CD4-positive, alpha-beta T cell (primary cell): Measurements from ENCODE around the gene PPEF1. TPM values are rescaled to one million over a fixed set of nuclear protein-coding genes. Genes with fewer than 3 reads are reported as not detected.

ENCODE experiments used
- ATAC-seq: fragments of 200-7000 bp; cut with Tn5 transposase; one replicate; pipeline ENCODE4 v1.10.0; 2022; ENCODE audit warnings: mild to moderate bottlenecking; ENCODE audit not compliant: poor library complexity
- CTCF ChIA-PET: fragments of 350-600 bp; sonication (Branson Sonifier 250); formaldehyde crosslinking; loops from one replicate; lab custom pipeline; 2021; ENCODE audit warnings: antibody characterized with exemption, inconsistent platforms; lab: Charles Lee
- POLR2A ChIA-PET: fragments of 350-600 bp; sonication (Branson Sonifier 250); formaldehyde crosslinking; loops from one replicate; lab custom pipeline; 2021; ENCODE audit warnings: antibody characterized with exemption, inconsistent platforms; lab: Charles Lee
- DNase-seq, 14 experiments: peaks; one replicate each; pipeline ENCODE4 v3.0.0-alpha.2; 2013 to 2020; ENCODE audit warnings: mixed read lengths in 2 of 14
- H3K27ac ChIP-seq, 2 donors: one replicate each; pipeline versions ENCODE4 v1.5.1 to v1.7.0; 2013; ENCODE audit warnings: low read length in 2 of 2, low read depth in 1 of 2, mild to moderate bottlenecking in 1 of 2
- H3K27me3 ChIP-seq, 2 experiments: 1 replicate in 1 of 2; 2 replicates in 1 of 2; pipeline versions ENCODE4 v1.6.1 to v1.7.0; 2013; ENCODE audit warnings: low read length in 2 of 2, control low read depth in 1 of 2, mild to moderate bottlenecking in 1 of 2, moderate library complexity in 1 of 2; ENCODE audit not compliant: insufficient read depth in 2 of 2, control insufficient read depth in 1 of 2
- H3K36me3 ChIP-seq: one replicate; pipeline ENCODE4 v1.6.1; 2013; ENCODE audit warnings: low read length, control low read depth; ENCODE audit not compliant: insufficient read depth
- H3K4me1 ChIP-seq: one replicate; pipeline ENCODE4 v1.6.1; 2013; ENCODE audit warnings: low read length, control low read depth; ENCODE audit not compliant: insufficient read depth
- H3K4me3 ChIP-seq: one replicate; pipeline ENCODE4 v1.5.1; 2013; ENCODE audit warnings: mild to moderate bottlenecking, low read length, moderate library complexity
- H3K9me3 ChIP-seq, 2 experiments: 1 replicate in 1 of 2; 2 replicates in 1 of 2; pipeline versions ENCODE4 v1.6.1 to v1.7.0; 2013; ENCODE audit warnings: low read length in 2 of 2, mild to moderate bottlenecking in 2 of 2, control low read depth in 1 of 2, moderate library complexity in 1 of 2; ENCODE audit not compliant: control insufficient read depth in 1 of 2, insufficient read depth in 1 of 2
- H3K27ac Mint-ChIP-seq: one replicate; pipeline ENCODE4 v1.8.0; 2020; ENCODE audit warnings: mixed read lengths
- H3K27me3 Mint-ChIP-seq: one replicate; pipeline ENCODE4 v1.8.0; 2021; ENCODE audit warnings: mixed read lengths
- H3K36me3 Mint-ChIP-seq: one replicate; pipeline ENCODE4 v1.8.0; 2021; ENCODE audit warnings: low read depth, mixed read lengths
- H3K4me1 Mint-ChIP-seq: one replicate; pipeline ENCODE4 v1.8.0; 2021; ENCODE audit warnings: low read depth, mixed read lengths
- H3K4me3 Mint-ChIP-seq: one replicate; pipeline ENCODE4 v1.8.0; 2020; ENCODE audit warnings: mild to moderate bottlenecking, mixed read lengths
- H3K9me3 Mint-ChIP-seq: one replicate; pipeline ENCODE4 v1.8.0; 2020; ENCODE audit warnings: mixed read lengths
- intact Hi-C, 2 experiments: fragments of 100-400 bp; cut with DNase I in 1 of 2; cut with micrococcal nuclease in 1 of 2; formaldehyde crosslinking; loops; one replicate each; pipeline versions ENCODE4 v1.15.1 to v1.9.0; 2023 to 2025; cut with DNase I, micrococcal nuclease
- total RNA-seq, 174 experiments: library from RNA in 2 of 174; stranded (reverse) in 2 of 174; gene quantifications; one replicate each; pipeline ENCODE4 v1.2.3 and lab custom pipeline; 2021 to 2026
- TF ChIP-seq, protein P1 (sequence below): fragments of 200-600 bp; IDR thresholded peaks from one replicate; pipeline ENCODE4 v1.8.0; 2022; ENCODE audit warnings: antibody characterized with exemption, mild to moderate bottlenecking

The PPEF1 gene
- total RNA-seq, 2 experiments from 2014 or later, result 0.34 TPM; not detected in 1

DNA sequence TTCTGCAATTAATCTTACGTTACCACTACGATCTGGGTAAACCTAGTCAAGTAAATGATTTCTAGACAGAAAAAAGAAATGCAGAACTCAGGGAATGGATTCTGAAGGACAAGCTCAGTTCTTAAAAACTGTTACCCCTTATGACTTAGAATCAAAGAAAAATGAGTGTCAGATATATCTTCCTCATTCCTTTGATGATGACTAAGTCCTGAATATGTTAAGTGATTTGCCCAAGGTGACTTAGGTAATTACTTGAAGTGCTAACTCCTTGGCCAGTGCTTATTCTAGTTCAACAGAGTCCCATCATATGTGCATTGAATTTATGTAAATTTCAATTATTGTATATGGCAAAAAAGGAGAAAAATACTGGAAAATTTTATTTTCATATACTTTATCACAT, 92.5 kb downstream of the PPEF1 start:
- Mint-ChIP-seq H3K27me3 (no peaks in the 10 kb centered on the region), H3K9me3 (no peaks in the 10 kb centered on the region), H3K27ac (no peak overlapping the region), H3K36me3 (no peaks in the 10 kb centered on the region), H3K4me1 (no peaks in the 10 kb centered on the region), H3K4me3 (no peak overlapping the region)
- intact Hi-C loops, result no loop called here
- DNase-seq, result no peak
- TF ChIP-seq, protein P1, sequence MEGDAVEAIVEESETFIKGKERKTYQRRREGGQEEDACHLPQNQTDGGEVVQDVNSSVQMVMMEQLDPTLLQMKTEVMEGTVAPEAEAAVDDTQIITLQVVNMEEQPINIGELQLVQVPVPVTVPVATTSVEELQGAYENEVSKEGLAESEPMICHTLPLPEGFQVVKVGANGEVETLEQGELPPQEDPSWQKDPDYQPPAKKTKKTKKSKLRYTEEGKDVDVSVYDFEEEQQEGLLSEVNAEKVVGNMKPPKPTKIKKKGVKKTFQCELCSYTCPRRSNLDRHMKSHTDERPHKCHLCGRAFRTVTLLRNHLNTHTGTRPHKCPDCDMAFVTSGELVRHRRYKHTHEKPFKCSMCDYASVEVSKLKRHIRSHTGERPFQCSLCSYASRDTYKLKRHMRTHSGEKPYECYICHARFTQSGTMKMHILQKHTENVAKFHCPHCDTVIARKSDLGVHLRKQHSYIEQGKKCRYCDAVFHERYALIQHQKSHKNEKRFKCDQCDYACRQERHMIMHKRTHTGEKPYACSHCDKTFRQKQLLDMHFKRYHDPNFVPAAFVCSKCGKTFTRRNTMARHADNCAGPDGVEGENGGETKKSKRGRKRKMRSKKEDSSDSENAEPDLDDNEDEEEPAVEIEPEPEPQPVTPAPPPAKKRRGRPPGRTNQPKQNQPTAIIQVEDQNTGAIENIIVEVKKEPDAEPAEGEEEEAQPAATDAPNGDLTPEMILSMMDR, result no peak
- Histone ChIP-seq H3K36me3 (no peaks in the 10 kb centered on the region), H3K9me3 (no peaks in the 10 kb centered on the region), H3K27ac (no peak overlapping the region), H3K27me3 (no peaks in the 10 kb centered on the region), H3K4me3 (no peak overlapping the region), H3K4me1 (no peaks in the 10 kb centered on the region)
- POLR2A ChIA-PET, result no interaction called here
- no peak for ATAC-seq
- CTCF ChIA-PET, result no interaction called here

DNA sequence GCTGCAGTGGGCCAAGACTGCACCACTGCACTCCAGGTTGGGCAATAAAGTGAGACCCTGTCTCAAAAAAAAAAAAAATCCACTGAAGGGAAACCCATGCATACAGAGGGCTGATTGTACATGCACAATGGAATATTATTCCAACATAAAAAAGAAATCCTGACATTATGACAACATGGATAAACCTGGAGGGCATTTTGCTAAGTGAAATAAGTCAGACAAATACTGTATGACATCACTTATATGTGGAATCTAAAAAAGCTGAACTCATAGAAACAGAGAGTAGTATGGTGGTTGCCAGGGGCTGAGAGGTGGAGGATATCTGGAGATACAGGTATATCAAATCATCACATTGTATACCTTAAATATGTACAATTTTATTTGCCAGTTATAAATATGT, 102.2 kb downstream of the PPEF1 start:
- no peak overlapping the region for H3K27ac ChIP-seq
- no peak for ATAC-seq
- TF ChIP-seq, protein P1, result no peak
- H3K36me3 Mint-ChIP-seq, result no peaks in the 10 kb centered on the region
- H3K36me3 ChIP-seq, result no peaks in the 10 kb centered on the region
- intact Hi-C loops, result no loop called here
- no peaks in the 10 kb centered on the region for H3K4me1 ChIP-seq
- H3K4me3 Mint-ChIP-seq, result no peak overlapping the region
- H3K9me3 Mint-ChIP-seq, result peaks cover 2% of the 10 kb centered on the region
- no peaks in the 10 kb centered on the region for H3K9me3 ChIP-seq
- H3K27me3 ChIP-seq, result no peaks in the 10 kb centered on the region
- no peak for DNase-seq
- no peak overlapping the region for H3K27ac Mint-ChIP-seq
- H3K4me3 ChIP-seq, result no peak overlapping the region
- ChIA-PET CTCF (interaction anchor here (1.4 kb wide), 1 partner anchor 10 kb away, joined by 3 read pairs; no protein-coding TSS in a partner anchor), POLR2A (no interaction called here)
- H3K4me1 Mint-ChIP-seq, result no peaks in the 10 kb centered on the region
- H3K27me3 Mint-ChIP-seq, result no peaks in the 10 kb centered on the region

DNA sequence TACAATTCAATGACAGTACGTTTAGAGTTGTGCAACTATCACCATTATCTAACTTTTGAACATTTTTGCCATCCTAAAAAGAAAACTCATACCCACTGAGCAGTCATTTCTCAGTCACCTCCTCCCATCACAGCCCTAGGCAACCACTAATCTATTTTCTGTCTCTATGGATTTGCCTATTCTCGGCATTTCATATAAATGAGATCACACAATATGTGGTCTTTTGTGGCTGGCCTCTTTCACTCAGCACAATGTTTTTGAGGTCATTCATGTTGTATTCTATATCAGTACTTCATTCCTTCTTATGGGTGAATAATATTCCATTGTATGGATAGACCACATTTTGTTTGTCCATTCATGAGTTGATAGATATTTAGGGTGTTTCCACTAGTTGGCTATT, 103.0 kb downstream of the PPEF1 start:
- Mint-ChIP-seq H3K4me1 (no peaks in the 10 kb centered on the region), H3K9me3 (peaks cover 5% of the 10 kb centered on the region), H3K4me3 (no peak overlapping the region), H3K27ac (no peak overlapping the region), H3K27me3 (no peaks in the 10 kb centered on the region), H3K36me3 (no peaks in the 10 kb centered on the region)
- ChIA-PET POLR2A (no interaction called here), CTCF (interaction anchor here (1.4 kb wide), 1 partner anchor 10 kb away, joined by 3 read pairs; no protein-coding TSS in a partner anchor)
- Histone ChIP-seq H3K27me3 (no peaks in the 10 kb centered on the region), H3K4me3 (no peak overlapping the region), H3K4me1 (no peaks in the 10 kb centered on the region), H3K9me3 (no peaks in the 10 kb centered on the region), H3K27ac (no peak overlapping the region), H3K36me3 (no peaks in the 10 kb centered on the region)
- no peak for DNase-seq
- intact Hi-C loops, result no loop called here
- ATAC-seq, result no peak
- TF ChIP-seq, protein P1, result no peak
